Keratinocyte (primary cell): ENCODE measurements around the gene DGKE.

ENCODE experiments used
- CTCF ChIP-seq, 3 experiments: IDR thresholded peaks in 1 of 3; conservative IDR thresholded peaks in 1 of 3; optimal IDR thresholded peaks in 1 of 3; 2 replicates in 2 of 3; 3 replicates in 1 of 3; pipeline versions ENCODE3 to v1.5.1; 2011; ENCODE audit warnings: low read length in 3 of 3, mild to moderate bottlenecking in 3 of 3, moderate library complexity in 2 of 3, control low read depth in 1 of 3, inconsistent platforms in 1 of 3; ENCODE audit not compliant: insufficient read depth in 2 of 3; ENCODE audit errors: extremely low read depth in 1 of 3
- EZH2 ChIP-seq: IDR thresholded peaks from one replicate; pipeline ENCODE4 v1.6.1; 2012; ENCODE audit warnings: inconsistent platforms, mild to moderate bottlenecking, low read length, moderate library complexity

GRCh38 chr17:56815711-56816110 is 18.2 kb upstream of the DGKE start:
- TF ChIP-seq EZH2 (no peak), CTCF (optimal IDR thresholded peaks at IDR 0.05 in 1 of 3, IDR thresholded peaks at IDR 0.05 in 1 of 3, conservative IDR thresholded peaks at IDR 0.05 in 1 of 3; ENCODE audit: extremely low read depth in 1 of 3, insufficient read depth in 2 of 3, low read length in 3 of 3) (no peak)
